ENCODE results near the gene IPCEF1. TPM values are rescaled to one million over a fixed set of nuclear protein-coding genes. Genes with fewer than 3 reads are reported as not detected.

Gene IPCEF1
- total and polyA plus RNA-seq, 2 experiments from 2014 or later: 0.80 TPM; not detected in 1

DNA sequence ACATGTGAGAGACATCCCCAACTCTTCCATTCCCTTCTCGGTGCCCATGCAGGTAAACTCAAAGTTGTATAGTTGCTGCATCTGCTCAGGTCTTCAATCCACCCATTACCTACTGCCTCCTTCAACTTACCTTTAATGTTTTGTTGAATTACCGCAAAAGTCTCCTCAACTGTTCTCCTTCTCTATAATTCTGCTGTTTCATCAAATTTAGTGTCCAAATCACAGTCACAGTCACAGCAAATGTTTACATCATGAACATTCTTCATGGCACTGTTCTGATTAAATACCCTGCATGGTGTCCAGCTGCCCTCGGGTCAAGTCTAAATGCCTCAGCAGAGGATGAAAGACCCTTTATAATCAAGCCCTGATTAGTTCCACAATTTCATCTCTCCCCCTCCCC, 130.1 kb downstream of the IPCEF1 start:
- no peaks in the 10 kb centered on the region for H3K4me1 ChIP-seq (ENCODE audit: insufficient read depth)
- H3K4me2 ChIP-seq: no peak overlapping the region
- H3K4me3 ChIP-seq: no peak overlapping the region
- no peaks in the 10 kb centered on the region for H3K36me3 ChIP-seq (replicated peaks; ENCODE audit: insufficient read depth, low read depth)
- H3K9me2 ChIP-seq (replicated peaks; ENCODE audit: insufficient read depth): no peaks in the 10 kb centered on the region
- WGBS (ENCODE audit: low lambda C conversion rate, missing lambda C conversion rate): 94% methylated on average over 3 of the region's 3 CpGs
- no peak for TF ChIP-seq EZH2 (IDR thresholded peaks at IDR 0.05; ENCODE audit: borderline replicate concordance)
- H3K27ac ChIP-seq: no peak overlapping the region
- no peaks in the 10 kb centered on the region for H4K20me1 ChIP-seq (ENCODE audit: insufficient read depth, poor library complexity, severe bottlenecking)
- no peak for DNase-seq (ENCODE audit: low spot score)
- no peaks in the 10 kb centered on the region for H3K27me3 ChIP-seq
- H3K79me2 ChIP-seq: no peaks in the 10 kb centered on the region
- H2AFZ ChIP-seq: no peak overlapping the region
- no peaks in the 10 kb centered on the region for H3K9me3 ChIP-seq (ENCODE audit: low read depth)

GRCh38 chr6:154223296-154223695, 133.3 kb downstream of the IPCEF1 start:
- WGBS (ENCODE audit: low lambda C conversion rate, missing lambda C conversion rate): 90% methylated on average over 2 of the region's 2 CpGs
- Histone ChIP-seq H3K4me1 (ENCODE audit: insufficient read depth) (no peaks in the 10 kb centered on the region), H3K4me3 (no peak overlapping the region), H3K79me2 (no peaks in the 10 kb centered on the region), H4K20me1 (ENCODE audit: insufficient read depth, poor library complexity, severe bottlenecking) (no peaks in the 10 kb centered on the region), H2AFZ (no peak overlapping the region), H3K36me3 (replicated peaks; ENCODE audit: insufficient read depth, low read depth) (no peaks in the 10 kb centered on the region), H3K9me2 (replicated peaks; ENCODE audit: insufficient read depth) (no peaks in the 10 kb centered on the region), H3K9me3 (ENCODE audit: low read depth) (no peaks in the 10 kb centered on the region), H3K27me3 (no peaks in the 10 kb centered on the region), H3K4me2 (no peak overlapping the region), H3K27ac (no peak overlapping the region)
- TF ChIP-seq EZH2 (IDR thresholded peaks at IDR 0.05; ENCODE audit: borderline replicate concordance): no peak
- TF ChIP-seq, protein P1, sequence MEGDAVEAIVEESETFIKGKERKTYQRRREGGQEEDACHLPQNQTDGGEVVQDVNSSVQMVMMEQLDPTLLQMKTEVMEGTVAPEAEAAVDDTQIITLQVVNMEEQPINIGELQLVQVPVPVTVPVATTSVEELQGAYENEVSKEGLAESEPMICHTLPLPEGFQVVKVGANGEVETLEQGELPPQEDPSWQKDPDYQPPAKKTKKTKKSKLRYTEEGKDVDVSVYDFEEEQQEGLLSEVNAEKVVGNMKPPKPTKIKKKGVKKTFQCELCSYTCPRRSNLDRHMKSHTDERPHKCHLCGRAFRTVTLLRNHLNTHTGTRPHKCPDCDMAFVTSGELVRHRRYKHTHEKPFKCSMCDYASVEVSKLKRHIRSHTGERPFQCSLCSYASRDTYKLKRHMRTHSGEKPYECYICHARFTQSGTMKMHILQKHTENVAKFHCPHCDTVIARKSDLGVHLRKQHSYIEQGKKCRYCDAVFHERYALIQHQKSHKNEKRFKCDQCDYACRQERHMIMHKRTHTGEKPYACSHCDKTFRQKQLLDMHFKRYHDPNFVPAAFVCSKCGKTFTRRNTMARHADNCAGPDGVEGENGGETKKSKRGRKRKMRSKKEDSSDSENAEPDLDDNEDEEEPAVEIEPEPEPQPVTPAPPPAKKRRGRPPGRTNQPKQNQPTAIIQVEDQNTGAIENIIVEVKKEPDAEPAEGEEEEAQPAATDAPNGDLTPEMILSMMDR (IDR thresholded peaks at IDR 0.05; ENCODE audit: poor library complexity): no peak
- no peak for TF ChIP-seq EZH2phosphoT487 (IDR thresholded peaks at IDR 0.05; ENCODE audit: low read depth, severe bottlenecking, unreplicated experiment)
- no peak for DNase-seq (ENCODE audit: low spot score)

DNA sequence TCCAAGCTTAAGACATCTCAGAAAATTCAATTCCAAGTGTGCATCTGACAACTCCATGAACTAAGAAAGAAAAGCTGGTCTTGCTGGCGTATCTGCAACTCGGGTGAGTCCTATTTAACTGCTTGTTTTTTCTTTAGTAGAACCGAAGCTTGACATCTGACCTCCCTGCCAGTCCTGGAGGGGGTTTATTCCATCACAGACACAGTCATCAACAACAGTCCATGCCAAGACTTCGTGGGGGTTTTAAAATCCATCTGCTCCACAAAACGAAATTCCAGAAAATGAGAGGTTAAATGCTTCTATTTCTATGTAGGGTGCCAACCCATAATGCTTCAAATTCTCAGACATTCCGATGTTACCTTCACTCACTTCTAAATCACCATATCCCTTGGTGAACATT, 133.9 kb downstream of the IPCEF1 start:
- no peak overlapping the region for H3K27ac ChIP-seq
- H2AFZ ChIP-seq: no peak overlapping the region
- no peaks in the 10 kb centered on the region for H3K9me3 ChIP-seq (ENCODE audit: low read depth)
- no peaks in the 10 kb centered on the region for H3K9me2 ChIP-seq (replicated peaks; ENCODE audit: insufficient read depth)
- H3K4me3 ChIP-seq: no peak overlapping the region
- 75% methylated on average over 6 of the region's 6 CpGs for WGBS (ENCODE audit: low lambda C conversion rate, missing lambda C conversion rate)
- H3K4me1 ChIP-seq (ENCODE audit: insufficient read depth): no peaks in the 10 kb centered on the region
- TF ChIP-seq, protein P1 (IDR thresholded peaks at IDR 0.05; ENCODE audit: poor library complexity): no peak
- no peak for TF ChIP-seq EZH2 (IDR thresholded peaks at IDR 0.05; ENCODE audit: borderline replicate concordance)
- no peak for TF ChIP-seq EZH2phosphoT487 (IDR thresholded peaks at IDR 0.05; ENCODE audit: low read depth, severe bottlenecking, unreplicated experiment)
- no peak overlapping the region for H3K4me2 ChIP-seq
- DNase-seq (ENCODE audit: low spot score): no peak
- no peaks in the 10 kb centered on the region for H3K27me3 ChIP-seq
- H4K20me1 ChIP-seq (ENCODE audit: insufficient read depth, poor library complexity, severe bottlenecking): no peaks in the 10 kb centered on the region
- no peaks in the 10 kb centered on the region for H3K36me3 ChIP-seq (replicated peaks; ENCODE audit: insufficient read depth, low read depth)
- H3K79me2 ChIP-seq: no peaks in the 10 kb centered on the region

DNA sequence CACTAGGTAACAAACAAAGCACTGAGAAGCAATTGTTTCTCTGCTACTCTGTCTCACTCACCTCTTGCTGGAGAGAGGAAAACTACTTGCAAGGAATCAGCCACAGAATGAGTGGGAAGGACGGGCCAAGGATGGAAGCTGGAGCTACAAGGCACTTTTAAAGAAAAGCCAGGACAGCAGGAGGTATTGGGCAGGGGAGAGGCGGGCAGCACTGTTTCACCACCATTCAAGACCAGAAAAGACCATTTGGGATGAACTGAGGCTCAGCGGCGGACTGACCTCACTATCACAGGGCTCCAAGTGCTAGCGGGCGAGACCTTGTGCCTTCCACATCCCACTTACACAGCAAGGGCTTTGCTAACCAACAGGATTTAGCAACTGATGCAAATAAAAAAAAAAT, 137.4 kb downstream of the IPCEF1 start:
- no peaks in the 10 kb centered on the region for H3K4me1 ChIP-seq (ENCODE audit: insufficient read depth)
- H3K79me2 ChIP-seq: no peaks in the 10 kb centered on the region
- H3K27me3 ChIP-seq: no peaks in the 10 kb centered on the region
- no peak for DNase-seq (ENCODE audit: low spot score)
- H3K4me2 ChIP-seq: no peak overlapping the region
- H3K27ac ChIP-seq: no peak overlapping the region
- no peaks in the 10 kb centered on the region for H3K9me2 ChIP-seq (replicated peaks; ENCODE audit: insufficient read depth)
- TF ChIP-seq, protein P1 (IDR thresholded peaks at IDR 0.05; ENCODE audit: poor library complexity): no peak
- TF ChIP-seq EZH2 (IDR thresholded peaks at IDR 0.05; ENCODE audit: borderline replicate concordance): no peak
- no peak for TF ChIP-seq EZH2phosphoT487 (IDR thresholded peaks at IDR 0.05; ENCODE audit: low read depth, severe bottlenecking, unreplicated experiment)
- no peaks in the 10 kb centered on the region for H3K36me3 ChIP-seq (replicated peaks; ENCODE audit: insufficient read depth, low read depth)
- no peaks in the 10 kb centered on the region for H3K9me3 ChIP-seq (ENCODE audit: low read depth)
- H3K4me3 ChIP-seq: no peak overlapping the region
- 84% methylated on average over 6 of the region's 6 CpGs for WGBS (ENCODE audit: low lambda C conversion rate, missing lambda C conversion rate)
- no peaks in the 10 kb centered on the region for H4K20me1 ChIP-seq (ENCODE audit: insufficient read depth, poor library complexity, severe bottlenecking)
- no peak overlapping the region for H2AFZ ChIP-seq
